ENCODE data around the gene GAA. TPM values are rescaled to one million over a fixed set of nuclear protein-coding genes. Genes with fewer than 3 reads are reported as not detected.

GAA gene
- total and polyA plus RNA-seq, 4 donors, result 21.3 to 58.7 (median 37.0) TPM

- 87% methylated on average over 7 of the region's 7 CpGs for WGBS
- H3K9ac ChIP-seq (ENCODE audit: low read depth in 1 of 2, low read length in 2 of 2), result no peak overlapping the region
These were observed 13.4 kb downstream of the GAA start for GRCh38 chr17:80114758-80115157.

GRCh38 chr17:80115159-80115558, 13.8 kb downstream of the GAA start:
- H3K9ac ChIP-seq (ENCODE audit: low read depth in 1 of 2, low read length in 2 of 2), result no peak overlapping the region
- no peak for DNase-seq (ENCODE audit: low spot score)
- H3K4me1 ChIP-seq (ENCODE audit: control insufficient read depth in 4 of 4, insufficient read depth in 4 of 4, low read length in 3 of 4), result no peaks in the 10 kb centered on the region
- WGBS, result 91% methylated on average over 8 of the region's 8 CpGs
- H3K36me3 ChIP-seq (ENCODE audit: control insufficient read depth in 4 of 4, insufficient read depth in 3 of 4, low read depth in 1 of 4, low read length in 3 of 4), result peaks cover 3 to 13% (median 4%) of the 10 kb centered on the region in 4 donors
- TF ChIP-seq ZBTB33 (IDR thresholded peaks at IDR 0.05) (no peak), SP1 (IDR thresholded peaks at IDR 0.05) (no peak), RXRA (IDR thresholded peaks at IDR 0.05) (no peak), FOXA2 (IDR thresholded peaks at IDR 0.05) (no peak), REST (IDR thresholded peaks at IDR 0.05) (no peak), TAF1 (conservative IDR thresholded peaks at IDR 0.05) (no peak), FOXA1 (IDR thresholded peaks at IDR 0.05) (no peak), CTCF (IDR thresholded peaks at IDR 0.05; ENCODE audit: low read depth, low read length, missing input control) (no peak), RAD21 (IDR thresholded peaks at IDR 0.05) (no peak), GABPA (IDR thresholded peaks at IDR 0.05 in 1 of 2, conservative IDR thresholded peaks at IDR 0.05 in 1 of 2) (no peak), HNF4G (IDR thresholded peaks at IDR 0.05) (no peak), JUND (IDR thresholded peaks at IDR 0.05) (no peak), MAX (IDR thresholded peaks at IDR 0.05) (no peak), EGR1 (IDR thresholded peaks at IDR 0.05; ENCODE audit: low read depth in 2 of 2) (no peak), ATF3 (IDR thresholded peaks at IDR 0.05) (no peak), YY1 (IDR thresholded peaks at IDR 0.05) (no peak), NR2F2 (IDR thresholded peaks at IDR 0.05) (no peak), HNF4A (conservative IDR thresholded peaks at IDR 0.05) (no peak)
- no peaks in the 10 kb centered on the region for H3K27me3 ChIP-seq (ENCODE audit: control insufficient read depth in 4 of 4, insufficient read depth in 4 of 4, low read length in 3 of 4)
- H3K4me3 ChIP-seq (ENCODE audit: low read depth in 1 of 3, low read length in 3 of 3), result no peak overlapping the region
- H3K27ac ChIP-seq (ENCODE audit: low read depth in 1 of 2, low read length in 2 of 2), result no peak overlapping the region
- H3K9me3 ChIP-seq (ENCODE audit: control insufficient read depth in 4 of 4, low read length in 3 of 4), result no peaks in the 10 kb centered on the region

More at GRCh38 chr17:80114758-80115157, 13.4 kb downstream of the GAA start:
- H3K27ac ChIP-seq (ENCODE audit: low read depth in 1 of 2, low read length in 2 of 2), result no peak overlapping the region
- peaks cover 3 to 13% (median 4%) of the 10 kb centered on the region in 4 donors for H3K36me3 ChIP-seq (ENCODE audit: control insufficient read depth in 4 of 4, insufficient read depth in 3 of 4, low read depth in 1 of 4, low read length in 3 of 4)
- H3K4me1 ChIP-seq (ENCODE audit: control insufficient read depth in 4 of 4, insufficient read depth in 4 of 4, low read length in 3 of 4), result no peaks in the 10 kb centered on the region
- no peak for TF ChIP-seq MAX (IDR thresholded peaks at IDR 0.05)
- H3K27me3 ChIP-seq (ENCODE audit: control insufficient read depth in 4 of 4, insufficient read depth in 4 of 4, low read length in 3 of 4), result no peaks in the 10 kb centered on the region
- no peak overlapping the region for H3K4me3 ChIP-seq (ENCODE audit: low read depth in 1 of 3, low read length in 3 of 3)
- no peaks in the 10 kb centered on the region for H3K9me3 ChIP-seq (ENCODE audit: control insufficient read depth in 4 of 4, low read length in 3 of 4)
- DNase-seq (ENCODE audit: low spot score), result no peak
